ENCODE data around the gene TUBB3. TPM values are rescaled to one million over a fixed set of nuclear protein-coding genes. Genes with fewer than 3 reads are reported as not detected.

Gene TUBB3
- total and polyA plus RNA-seq, 2 of the 8 experiments (the other 6 are each of a cell fraction or from before 2014, with no cell fraction given) = 275 to 393 TPM

GRCh38 chr16:89972244-89973234, 49.4 kb downstream of the TUBB3 start (continued):
- TF ChIP-seq BCL11A (IDR thresholded peaks at IDR 0.05; ENCODE audit: low read depth in 2 of 2, low read length in 2 of 2) (no peak), CHD7 (IDR thresholded peaks at IDR 0.05; ENCODE audit: insufficient replicate concordance, low read length) (no peak), CTCF (IDR thresholded peaks at IDR 0.05; ENCODE audit: control extremely low read depth in 1 of 3, insufficient read depth in 1 of 3, low read depth in 1 of 3, low read length in 3 of 3) (no peak), NRF1 (IDR thresholded peaks at IDR 0.05; ENCODE audit: low read depth, low read length) (peak; percentile 98), MAFK (IDR thresholded peaks at IDR 0.05; ENCODE audit: low read depth, low read length) (no peak), FOSL1 (IDR thresholded peaks at IDR 0.05; ENCODE audit: insufficient read depth, low read depth, low read length) (0 out of 2 replicates have a peak, but pooled peaks have one; percentile 15)
